Measurements from ENCODE around the gene ACTR3. TPM values are rescaled to one million over a fixed set of nuclear protein-coding genes. Genes with fewer than 3 reads are reported as not detected.

Gene ACTR3
- total and polyA plus RNA-seq, 2 donors: 119 to 391 TPM

GRCh38 chr2:114009205-114009944 lies 119.5 kb downstream of the ACTR3 start:
- H3K27ac ChIP-seq (ENCODE audit: low read depth in 1 of 2, low read length in 1 of 2): no peak overlapping the region
- no peaks in the 10 kb centered on the region for H3K36me3 ChIP-seq (ENCODE audit: control insufficient read depth in 2 of 2, insufficient read depth in 2 of 2, low read length in 1 of 2)
- no peak overlapping the region for H3K4me3 ChIP-seq (ENCODE audit: low read length in 2 of 2)
- no peaks in the 10 kb centered on the region for H3K9me3 ChIP-seq (ENCODE audit: control insufficient read depth in 2 of 2, insufficient read depth in 1 of 2, low read length in 1 of 2)
- H3K27me3 ChIP-seq (ENCODE audit: control insufficient read depth in 2 of 2, insufficient read depth in 1 of 2, low read length in 1 of 2): no peaks in the 10 kb centered on the region
- H3K4me1 ChIP-seq (ENCODE audit: control insufficient read depth in 2 of 2, insufficient read depth in 2 of 2, low read length in 2 of 2): no peaks in the 10 kb centered on the region
- WGBS: 91% methylated on average over 7 of the region's 7 CpGs
- no peak for DNase-seq (ENCODE audit: low read depth in 6 of 9, low spot score in 9 of 9)

GRCh38 chr2:114010001-114010400 lies 120.1 kb downstream of the ACTR3 start:
- no peaks in the 10 kb centered on the region for H3K9me3 ChIP-seq (ENCODE audit: control insufficient read depth in 2 of 2, insufficient read depth in 1 of 2, low read length in 1 of 2)
- WGBS: 89% methylated on average over 2 of the region's 2 CpGs
- H3K4me3 ChIP-seq (ENCODE audit: low read length in 2 of 2): no peak overlapping the region
- DNase-seq (ENCODE audit: low read depth in 6 of 9, low spot score in 9 of 9): no peak
- H3K36me3 ChIP-seq (ENCODE audit: control insufficient read depth in 2 of 2, insufficient read depth in 2 of 2, low read length in 1 of 2): no peaks in the 10 kb centered on the region
- no peaks in the 10 kb centered on the region for H3K4me1 ChIP-seq (ENCODE audit: control insufficient read depth in 2 of 2, insufficient read depth in 2 of 2, low read length in 2 of 2)
- no peak overlapping the region for H3K27ac ChIP-seq (ENCODE audit: low read depth in 1 of 2, low read length in 1 of 2)
- H3K27me3 ChIP-seq (ENCODE audit: control insufficient read depth in 2 of 2, insufficient read depth in 1 of 2, low read length in 1 of 2): no peaks in the 10 kb centered on the region

- Histone ChIP-seq H3K4me3 (ENCODE audit: low read length in 2 of 2) (no peak overlapping the region), H3K27ac (ENCODE audit: low read depth in 1 of 2, low read length in 1 of 2) (no peak overlapping the region), H3K9me3 (ENCODE audit: control insufficient read depth in 2 of 2, insufficient read depth in 1 of 2, low read length in 1 of 2) (no peaks in the 10 kb centered on the region), H3K27me3 (ENCODE audit: control insufficient read depth in 2 of 2, insufficient read depth in 1 of 2, low read length in 1 of 2) (no peaks in the 10 kb centered on the region), H3K36me3 (ENCODE audit: control insufficient read depth in 2 of 2, insufficient read depth in 2 of 2, low read length in 1 of 2) (no peaks in the 10 kb centered on the region), H3K4me1 (ENCODE audit: control insufficient read depth in 2 of 2, insufficient read depth in 2 of 2, low read length in 2 of 2) (no peaks in the 10 kb centered on the region)
- DNase-seq (ENCODE audit: low read depth in 6 of 9, low spot score in 9 of 9): no peak
- 22% methylated on average over 4 of the region's 4 CpGs for WGBS
Observed at GRCh38 chr2:114011713-114012112, 121.8 kb downstream of the ACTR3 start.

Other genes starting within 250 kb of the ACTR3 start
- gene SLC35F5, start 133.4 kb upstream of the ACTR3 start, total RNA-seq: 29.0 TPM
- gene SLC35F5, start 133.4 kb upstream of the ACTR3 start, polyA plus RNA-seq: 32.4 TPM